ENCODE results near the gene TFEB.

The TFEB gene

GRCh38 chr6:41675992-41676391 lies 59.4 kb downstream of the TFEB start:
- DNase-seq (ENCODE audit: low read depth in 2 of 2) = no peak

GRCh38 chr6:41675176-41675775 lies 60.1 kb downstream of the TFEB start:
- DNase-seq (ENCODE audit: low read depth in 2 of 2) = no peak

GRCh38 chr6:41674231-41675000 lies 61.0 kb downstream of the TFEB start:
- no peak for DNase-seq (ENCODE audit: low read depth in 2 of 2)

- DNase-seq (ENCODE audit: low read depth in 2 of 2) = no peak
These were observed 61.8 kb downstream of the TFEB start for GRCh38 chr6:41673704-41674000.

- no peak for DNase-seq (ENCODE audit: low read depth in 2 of 2)
These were observed 62.3 kb downstream of the TFEB start for GRCh38 chr6:41672816-41673703.

- DNase-seq (ENCODE audit: low read depth in 2 of 2) = no peak
These were observed 63.4 kb downstream of the TFEB start for GRCh38 chr6:41672016-41672415.

GRCh38 chr6:41671376-41671775 lies 64.0 kb downstream of the TFEB start:
- DNase-seq (ENCODE audit: low read depth in 2 of 2) = no peak

- DNase-seq (ENCODE audit: low read depth in 2 of 2) = no peak
These were observed 64.6 kb downstream of the TFEB start for GRCh38 chr6:41670703-41671360.

GRCh38 chr6:41668968-41669367 lies 66.4 kb downstream of the TFEB start:
- no peak for DNase-seq (ENCODE audit: low read depth in 2 of 2)

GRCh38 chr6:41667195-41667594 lies 68.2 kb downstream of the TFEB start:
- no peak for DNase-seq (ENCODE audit: low read depth in 2 of 2)

GRCh38 chr6:41664271-41664670 lies 71.1 kb downstream of the TFEB start:
- no peak for DNase-seq (ENCODE audit: low read depth in 2 of 2)

- DNase-seq (ENCODE audit: low read depth in 2 of 2) = no peak
These were observed 71.8 kb downstream of the TFEB start for GRCh38 chr6:41663568-41663967.

GRCh38 chr6:41659935-41660334 lies 75.5 kb downstream of the TFEB start:
- DNase-seq (ENCODE audit: low read depth in 2 of 2) = no peak

GRCh38 chr6:41658636-41659035 lies 76.8 kb downstream of the TFEB start:
- DNase-seq (ENCODE audit: low read depth in 2 of 2) = no peak

- DNase-seq (ENCODE audit: low read depth in 2 of 2) = no peak
These were observed 78.0 kb downstream of the TFEB start for GRCh38 chr6:41657131-41658094.

- DNase-seq (ENCODE audit: low read depth in 2 of 2) = no peak
These were observed 79.3 kb downstream of the TFEB start for GRCh38 chr6:41656002-41656691.

- DNase-seq (ENCODE audit: low read depth in 2 of 2) = no peak
These were observed 79.8 kb downstream of the TFEB start for GRCh38 chr6:41655646-41656001.

GRCh38 chr6:41655176-41655575 lies 80.2 kb downstream of the TFEB start:
- DNase-seq (ENCODE audit: low read depth in 2 of 2) = no peak

GRCh38 chr6:41654698-41655151 lies 80.7 kb downstream of the TFEB start:
- no peak for DNase-seq (ENCODE audit: low read depth in 2 of 2)

GRCh38 chr6:41654151-41654697 lies 81.2 kb downstream of the TFEB start:
- DNase-seq (ENCODE audit: low read depth in 2 of 2) = no peak
